Brain microvascular endothelial cell (primary cell): ENCODE results near the gene PICK1.

Source experiments
- DNase-seq: peaks from one replicate; pipeline ENCODE4 v3.0.0-alpha.2; 2020
- H3K27ac ChIP-seq: fragments of 250-450 bp; sonication (Bioruptor Pico); 2 replicates; pipeline ENCODE4 v1.5.1; 2020; ENCODE audit warnings: mild to moderate bottlenecking, moderate library complexity
- H3K27me3 ChIP-seq: fragments of 250-450 bp; sonication (Bioruptor Pico); replicated peaks from 2 replicates; pipeline ENCODE4 v1.5.1; 2020; ENCODE audit warnings: mild to moderate bottlenecking
- H3K36me3 ChIP-seq: fragments of 250-450 bp; sonication (Bioruptor Pico); replicated peaks from 2 replicates; pipeline ENCODE4 v1.5.1; 2020; ENCODE audit warnings: mild to moderate bottlenecking
- H3K4me3 ChIP-seq: 2 replicates; pipeline ENCODE4 v1.5.1; 2011; ENCODE audit warnings: low read depth, mild to moderate bottlenecking, control low read depth, low read length, moderate library complexity
- in situ Hi-C: cut with HindIII; loops from 2 replicates; pipeline ENCODE4 v1.10.0; 2017; ENCODE audit warnings: low sequenced_read_pairs, low pct_ligation_motif_present
- TF ChIP-seq, protein P1 (sequence below): IDR thresholded peaks from 2 replicates; pipeline ENCODE4 v1.5.1; 2011; ENCODE audit warnings: low read depth, mild to moderate bottlenecking, moderate library complexity, low read length, control low read depth, inconsistent platforms; ENCODE audit errors: missing control alignments

PICK1 gene

DNA sequence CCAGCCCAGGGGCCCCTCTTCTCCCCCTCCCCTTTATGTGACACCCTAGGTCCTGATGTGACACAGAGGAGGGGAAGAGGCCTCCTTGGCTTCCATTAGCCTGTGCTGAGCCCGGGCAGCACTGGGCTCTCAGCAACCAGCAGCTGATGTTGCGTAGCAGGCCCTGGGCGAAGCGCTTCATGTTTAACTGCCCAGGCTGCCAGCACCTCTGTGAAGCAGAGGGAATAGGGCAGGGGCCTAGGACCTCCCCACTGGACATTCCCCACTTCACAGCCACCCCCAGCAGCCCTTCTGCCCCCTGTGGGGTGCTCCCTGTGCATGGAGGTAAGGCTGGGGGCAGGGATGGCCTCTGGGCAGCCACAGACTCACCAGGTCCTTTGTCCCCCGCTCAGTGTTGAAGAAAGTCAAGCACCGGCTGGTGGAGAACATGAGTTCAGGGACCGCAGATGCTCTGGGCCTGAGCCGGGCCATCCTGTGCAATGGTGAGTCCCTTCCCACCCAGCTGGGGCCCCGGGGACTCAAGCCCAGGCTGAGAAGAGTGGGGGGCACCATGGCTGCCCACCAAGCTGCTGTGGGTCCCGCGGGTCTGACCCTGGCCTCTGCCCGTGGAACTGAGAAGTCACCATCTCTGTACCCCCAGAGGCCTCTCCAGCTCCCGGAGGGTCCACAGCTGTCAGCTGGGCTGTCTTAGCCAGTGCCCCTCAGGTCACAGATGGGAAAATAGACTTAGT, 11.6 kb downstream of the PICK1 start:
- DNase-seq, result no peak
- in situ Hi-C loops, result no loop called here

GRCh38 chr22:38069372-38070249, 12.4 kb downstream of the PICK1 start:
- Histone ChIP-seq H3K36me3 (peaks cover 3% of the 10 kb centered on the region), H3K27me3 (no peaks in the 10 kb centered on the region), H3K27ac (no peak overlapping the region), H3K4me3 (no peak overlapping the region)
- in situ Hi-C loops, result no loop called here
- peak; percentile 62 for DNase-seq
- TF ChIP-seq, protein P1, sequence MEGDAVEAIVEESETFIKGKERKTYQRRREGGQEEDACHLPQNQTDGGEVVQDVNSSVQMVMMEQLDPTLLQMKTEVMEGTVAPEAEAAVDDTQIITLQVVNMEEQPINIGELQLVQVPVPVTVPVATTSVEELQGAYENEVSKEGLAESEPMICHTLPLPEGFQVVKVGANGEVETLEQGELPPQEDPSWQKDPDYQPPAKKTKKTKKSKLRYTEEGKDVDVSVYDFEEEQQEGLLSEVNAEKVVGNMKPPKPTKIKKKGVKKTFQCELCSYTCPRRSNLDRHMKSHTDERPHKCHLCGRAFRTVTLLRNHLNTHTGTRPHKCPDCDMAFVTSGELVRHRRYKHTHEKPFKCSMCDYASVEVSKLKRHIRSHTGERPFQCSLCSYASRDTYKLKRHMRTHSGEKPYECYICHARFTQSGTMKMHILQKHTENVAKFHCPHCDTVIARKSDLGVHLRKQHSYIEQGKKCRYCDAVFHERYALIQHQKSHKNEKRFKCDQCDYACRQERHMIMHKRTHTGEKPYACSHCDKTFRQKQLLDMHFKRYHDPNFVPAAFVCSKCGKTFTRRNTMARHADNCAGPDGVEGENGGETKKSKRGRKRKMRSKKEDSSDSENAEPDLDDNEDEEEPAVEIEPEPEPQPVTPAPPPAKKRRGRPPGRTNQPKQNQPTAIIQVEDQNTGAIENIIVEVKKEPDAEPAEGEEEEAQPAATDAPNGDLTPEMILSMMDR, result peak; percentile 85

More for the DNA sequence above, 11.6 kb downstream of the PICK1 start:
- H3K27me3 ChIP-seq, result no peaks in the 10 kb centered on the region
- no peak overlapping the region for H3K4me3 ChIP-seq
- TF ChIP-seq, protein P1, result no peak
- H3K36me3 ChIP-seq, result peaks cover 3% of the 10 kb centered on the region
- no peak overlapping the region for H3K27ac ChIP-seq

- Histone ChIP-seq H3K27ac (no peak overlapping the region), H3K36me3 (peaks cover 3% of the 10 kb centered on the region), H3K4me3 (no peak overlapping the region), H3K27me3 (no peaks in the 10 kb centered on the region)
- in situ Hi-C loops, result no loop called here
- DNase-seq, result no peak
- TF ChIP-seq, protein P1, result no peak
Measured at GRCh38 chr22:38070250-38070921, 13.2 kb downstream of the PICK1 start.

- TF ChIP-seq, protein P1, result no peak
- Histone ChIP-seq H3K36me3 (peaks cover 3% of the 10 kb centered on the region), H3K27ac (no peak overlapping the region), H3K27me3 (no peaks in the 10 kb centered on the region), H3K4me3 (no peak overlapping the region)
- in situ Hi-C loops, result no loop called here
- DNase-seq, result no peak
Measured at GRCh38 chr22:38071421-38072321, 14.5 kb downstream of the PICK1 start.
